ENCODE results near the gene MLANA.

Gene MLANA, protein sequence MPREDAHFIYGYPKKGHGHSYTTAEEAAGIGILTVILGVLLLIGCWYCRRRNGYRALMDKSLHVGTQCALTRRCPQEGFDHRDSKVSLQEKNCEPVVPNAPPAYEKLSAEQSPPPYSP

DNA sequence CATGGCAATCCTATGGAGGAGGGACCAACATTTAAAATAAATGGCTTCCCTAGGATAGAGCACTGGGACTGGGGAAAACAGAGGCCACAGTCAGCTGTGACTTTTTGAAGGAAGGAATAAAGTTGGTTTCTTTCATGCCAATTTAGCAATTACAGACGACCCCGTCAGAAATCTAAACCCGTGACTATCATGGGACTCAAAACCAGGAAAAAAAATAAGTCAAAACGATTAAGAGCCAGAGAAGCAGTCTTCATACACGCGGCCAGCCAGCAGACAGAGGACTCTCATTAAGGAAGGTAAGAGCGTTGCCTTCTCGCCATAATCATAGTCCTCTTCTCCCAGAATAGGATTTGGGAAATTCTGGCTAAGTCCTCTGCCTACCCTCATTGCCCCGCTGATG is at the start of gene MLANA:
TSS of gene MLANA (plus strand) at position 249 of the 400 bp plus-strand sequence. CDS start 1,586 bp downstream, outside the sequence.
- no peak for DNase-seq

DNA sequence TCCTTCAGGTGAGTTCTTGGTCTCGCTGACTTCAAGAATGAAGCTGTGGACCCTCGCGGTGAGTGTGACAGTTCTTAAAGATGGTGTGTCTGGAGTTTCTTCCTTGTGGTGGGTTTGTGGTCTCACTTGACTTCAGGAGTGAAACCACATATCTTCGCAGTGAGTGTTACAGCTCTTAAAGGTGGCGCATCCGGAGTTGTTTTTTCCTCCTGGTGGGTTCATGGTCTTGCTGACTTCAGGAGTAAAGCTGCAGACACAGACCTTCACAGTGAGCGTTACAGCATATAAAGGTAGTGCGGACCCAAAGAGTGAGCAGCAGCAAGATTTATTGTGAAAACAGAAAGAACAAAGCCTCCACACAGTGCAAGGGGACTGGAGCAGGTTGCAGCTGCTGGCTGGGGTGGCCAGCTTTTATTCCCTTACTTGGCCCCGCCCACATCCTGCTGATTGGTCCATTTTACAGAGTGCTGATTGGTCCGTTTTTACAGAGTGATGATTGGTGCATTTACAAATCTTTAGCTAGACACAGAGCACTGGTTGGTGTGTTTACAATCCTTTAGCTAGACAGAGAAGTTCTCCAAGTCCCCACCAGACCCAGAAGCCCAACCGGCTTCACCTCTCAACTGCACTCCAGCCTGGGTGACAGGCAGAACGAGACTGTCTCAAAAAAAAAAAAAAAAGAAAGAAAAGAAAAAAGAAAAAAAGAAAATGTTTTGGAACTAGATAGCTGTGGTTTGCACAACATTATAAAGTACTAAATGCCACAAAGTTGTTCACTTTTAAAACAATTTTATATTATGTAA is 48.7 kb upstream of the MLANA start:
- peak; percentile 64 for DNase-seq

DNA sequence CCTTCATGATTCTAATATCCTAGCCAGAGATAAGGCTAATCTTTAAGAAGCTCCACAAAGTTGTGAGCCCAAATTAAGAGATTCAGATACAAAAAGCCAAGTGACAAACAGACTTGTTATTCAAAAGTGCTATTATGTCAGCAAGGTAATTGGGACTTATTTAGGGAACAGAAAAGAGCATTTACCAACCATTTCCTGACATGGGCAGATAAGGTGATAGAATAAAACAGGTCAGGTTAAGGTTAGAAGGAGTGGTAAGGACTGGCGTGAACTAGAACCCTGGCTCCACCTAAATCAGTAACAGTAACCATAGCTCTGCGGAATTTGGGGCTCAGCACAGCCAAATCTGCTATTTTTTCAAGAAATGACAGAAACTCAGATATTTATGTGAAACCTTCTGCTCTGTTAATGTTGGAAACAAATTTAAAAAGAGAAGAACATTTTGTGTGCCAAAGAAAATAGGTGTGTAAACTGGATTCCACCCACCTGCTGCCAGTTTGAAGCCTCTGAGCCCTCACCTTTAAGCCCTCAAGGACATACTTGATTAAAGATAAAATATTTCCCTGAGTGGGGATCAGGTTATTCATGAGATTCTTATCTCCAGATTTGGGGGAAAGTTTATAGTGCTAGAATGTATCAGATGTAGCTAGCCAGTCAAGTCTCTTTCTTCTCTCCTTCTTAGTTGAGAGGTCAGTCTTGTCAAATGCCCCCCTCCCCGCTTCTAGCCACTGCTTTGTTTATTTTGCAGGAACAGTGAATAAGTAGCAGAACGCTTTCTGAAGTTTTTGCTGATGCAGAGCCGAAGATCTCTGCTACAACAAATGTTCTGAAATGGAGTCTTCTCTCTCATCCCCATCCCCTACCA is 47.5 kb upstream of the MLANA start:
- no peak for DNase-seq

DNA sequence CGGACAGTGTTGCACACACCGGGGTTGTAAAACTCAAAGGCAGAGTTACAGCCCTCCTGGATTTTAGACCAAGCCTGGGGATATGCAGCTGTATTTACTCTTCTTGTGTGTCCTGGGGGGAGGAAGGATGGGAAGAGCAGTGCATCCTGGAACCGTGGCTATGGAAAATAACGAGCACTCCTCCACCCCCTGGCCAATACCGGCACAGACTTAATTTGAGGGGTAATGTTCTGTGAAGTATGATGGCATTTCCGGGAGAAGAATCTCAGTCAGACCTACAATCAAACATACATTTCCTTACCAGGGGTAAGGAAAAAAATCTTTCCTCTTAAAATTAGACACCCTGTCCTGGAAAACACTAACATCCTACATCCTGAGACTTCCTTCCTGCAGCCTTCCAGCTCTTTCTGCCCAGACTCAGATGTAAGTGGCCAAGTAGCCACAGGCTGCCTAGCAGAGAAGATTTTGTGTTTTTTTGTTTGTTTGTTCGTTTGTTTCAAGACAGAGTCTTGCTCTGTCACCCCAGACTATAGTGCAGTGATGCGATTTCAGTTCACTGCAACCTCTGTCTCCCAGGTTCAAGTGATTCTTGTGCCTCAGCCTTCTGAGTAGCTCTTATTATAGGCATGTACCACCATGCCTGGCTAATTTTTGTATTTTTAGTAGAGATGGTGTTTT is 46.8 kb upstream of the MLANA start:
- DNase-seq: no peak

DNA sequence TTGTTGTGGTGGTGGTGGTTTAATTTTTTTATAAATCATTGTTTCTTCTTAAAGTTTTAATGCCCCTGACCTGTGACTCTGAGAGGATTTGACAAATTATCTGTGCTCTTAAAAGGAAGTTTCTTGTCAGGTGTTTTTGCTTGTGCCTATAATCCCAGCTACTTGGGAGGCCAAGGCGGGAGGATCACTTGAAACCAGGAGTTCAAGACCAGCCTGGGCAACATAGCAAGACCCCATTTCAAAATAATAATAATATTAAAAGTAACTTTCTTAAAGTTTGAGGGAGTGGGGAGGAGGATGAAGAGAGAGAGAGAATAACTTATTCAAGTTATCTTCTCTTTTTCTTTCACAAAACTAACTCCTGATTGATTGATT is 45.5 kb upstream of the MLANA start:
- no peak for DNase-seq

DNA sequence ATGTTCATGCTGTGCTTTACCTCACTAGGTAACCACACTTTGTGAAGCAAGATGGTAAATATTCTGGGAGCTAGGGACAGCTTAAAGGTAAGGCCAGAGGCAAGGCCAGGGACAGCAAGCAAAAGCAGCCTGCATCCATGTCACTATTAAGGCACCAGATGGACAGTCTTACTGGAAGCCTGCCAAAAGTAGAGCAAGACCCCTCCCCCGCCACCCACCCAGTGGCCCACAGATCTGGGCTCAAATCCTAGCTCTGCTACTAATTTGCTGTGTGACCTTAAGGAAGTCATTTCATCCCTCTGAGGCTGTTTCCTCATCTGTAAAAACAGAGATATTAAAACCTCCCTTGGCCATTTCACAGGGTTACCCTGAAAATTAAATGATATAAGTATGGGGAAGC is 44.6 kb upstream of the MLANA start:
- no peak for DNase-seq

DNA sequence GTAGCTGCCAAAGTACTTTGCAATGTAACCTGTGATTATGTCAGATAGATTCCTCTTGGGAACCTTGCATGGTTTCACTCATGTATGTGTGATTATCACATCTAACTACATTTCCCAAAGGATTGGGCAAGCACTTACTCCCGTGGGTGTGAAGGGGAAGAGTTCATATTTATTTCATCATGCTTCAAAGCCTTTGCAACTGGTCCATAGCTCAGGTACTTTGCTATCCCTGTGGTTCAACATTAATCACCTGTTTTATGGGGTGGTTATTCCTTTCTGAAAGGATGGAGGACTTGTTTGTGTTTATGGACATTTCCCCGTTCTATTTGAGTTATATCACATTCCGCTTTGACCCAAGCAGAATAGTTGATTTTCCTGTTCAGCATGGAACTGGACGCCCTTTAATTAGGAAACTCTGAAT is 44.2 kb upstream of the MLANA start:
- DNase-seq: no peak

DNA sequence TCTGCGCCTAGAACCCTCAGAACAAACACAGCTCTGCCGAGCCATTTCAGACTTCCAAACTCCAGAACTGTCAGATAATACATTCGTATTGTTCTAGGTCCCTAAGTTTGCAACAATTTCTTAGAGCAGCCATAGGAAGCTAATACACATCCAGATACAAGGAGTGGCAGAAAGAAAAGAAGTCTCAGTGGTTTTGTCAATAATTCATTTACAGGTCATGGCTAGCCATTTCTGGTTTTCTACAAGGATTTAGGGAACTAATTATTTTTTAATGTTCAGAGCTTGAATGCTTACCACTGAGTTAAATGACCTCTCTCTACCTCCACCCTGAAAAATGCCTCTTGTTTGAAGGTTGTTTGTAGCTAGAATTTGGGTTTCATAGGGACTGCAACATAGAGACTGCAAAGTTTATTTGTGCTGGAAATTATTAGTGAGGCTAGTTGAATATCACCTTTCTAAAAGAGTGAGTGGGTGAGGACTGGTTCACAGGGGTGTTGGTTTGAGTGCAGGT is 42.3 kb upstream of the MLANA start:
- no peak for DNase-seq

DNA sequence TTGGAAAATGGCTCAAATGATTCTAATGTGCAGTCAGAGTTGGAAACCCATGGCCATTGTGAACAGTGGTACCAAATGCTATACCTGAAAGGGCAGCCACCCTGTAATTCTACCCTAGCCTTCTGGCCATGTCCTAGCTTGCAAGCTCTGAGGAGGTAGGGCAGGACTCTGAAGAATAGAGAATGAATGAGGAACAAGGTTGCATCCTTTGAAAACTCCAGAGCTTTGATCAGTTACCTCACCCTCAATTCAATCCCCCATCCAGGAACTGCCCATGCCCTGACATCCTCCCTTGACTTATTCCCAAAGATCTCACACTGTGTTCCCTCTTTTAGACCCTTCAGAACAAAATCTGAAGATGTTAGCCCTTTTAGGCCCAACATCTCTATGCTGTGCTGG is 40.0 kb upstream of the MLANA start:
- DNase-seq: no peak

DNA sequence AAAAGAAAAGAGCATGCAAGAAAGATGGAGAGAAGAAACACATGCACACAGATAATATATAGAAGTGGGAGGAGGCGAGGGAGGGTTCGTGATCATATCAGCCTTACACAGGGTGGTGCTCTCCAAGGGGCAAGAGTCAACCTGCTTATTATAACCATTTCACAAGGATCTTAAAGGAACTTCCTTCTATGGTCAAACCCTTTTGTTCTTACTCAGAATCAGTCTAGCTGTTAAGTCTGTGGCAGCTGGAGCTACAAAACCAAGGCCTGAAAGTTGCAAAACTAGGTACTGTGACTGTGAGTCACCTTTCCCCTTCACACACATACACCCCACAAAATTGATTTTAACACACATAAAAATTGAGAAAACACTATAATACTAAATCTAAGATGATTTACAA is 39.2 kb upstream of the MLANA start:
- peak; percentile 60 for DNase-seq

DNA sequence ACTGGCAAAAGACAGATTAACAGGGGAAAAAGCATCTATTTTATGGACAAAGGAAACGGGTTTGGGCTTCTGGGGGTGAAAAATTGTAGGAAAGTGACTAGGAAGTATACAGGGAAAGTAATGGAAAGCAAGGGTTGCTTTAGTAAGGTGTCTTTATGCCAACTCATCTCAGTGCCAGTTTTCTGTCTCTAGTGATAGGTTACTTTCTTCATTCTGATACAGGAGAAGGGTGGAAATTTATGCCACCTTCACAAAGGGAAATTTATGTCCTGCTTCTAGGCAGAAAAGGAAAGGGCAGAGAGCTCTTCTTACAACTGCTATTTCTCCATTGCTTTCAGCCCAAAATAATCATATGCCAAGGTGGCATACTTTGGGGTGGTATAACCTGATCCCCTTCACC is 37.7 kb upstream of the MLANA start:
- DNase-seq: no peak

DNA sequence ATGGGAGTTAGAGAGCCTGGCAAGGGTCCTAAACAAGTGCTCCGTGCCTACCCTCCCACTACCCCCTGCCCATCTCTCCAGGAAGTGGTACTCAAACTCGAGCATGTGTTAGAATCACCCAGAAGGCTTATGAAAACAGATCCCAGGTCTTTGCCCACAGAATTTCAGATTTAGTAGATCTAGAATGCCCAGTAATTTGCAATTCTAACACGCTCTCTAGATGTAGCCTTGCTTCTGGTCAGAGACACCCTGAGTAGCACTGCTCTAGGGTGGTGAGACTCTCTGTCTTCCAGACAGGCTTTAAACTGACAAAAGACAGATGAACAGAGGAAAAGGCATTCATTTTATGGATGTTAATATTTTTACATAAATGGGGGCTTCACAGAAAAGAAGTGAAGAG is 37.1 kb upstream of the MLANA start:
- DNase-seq: no peak

DNA sequence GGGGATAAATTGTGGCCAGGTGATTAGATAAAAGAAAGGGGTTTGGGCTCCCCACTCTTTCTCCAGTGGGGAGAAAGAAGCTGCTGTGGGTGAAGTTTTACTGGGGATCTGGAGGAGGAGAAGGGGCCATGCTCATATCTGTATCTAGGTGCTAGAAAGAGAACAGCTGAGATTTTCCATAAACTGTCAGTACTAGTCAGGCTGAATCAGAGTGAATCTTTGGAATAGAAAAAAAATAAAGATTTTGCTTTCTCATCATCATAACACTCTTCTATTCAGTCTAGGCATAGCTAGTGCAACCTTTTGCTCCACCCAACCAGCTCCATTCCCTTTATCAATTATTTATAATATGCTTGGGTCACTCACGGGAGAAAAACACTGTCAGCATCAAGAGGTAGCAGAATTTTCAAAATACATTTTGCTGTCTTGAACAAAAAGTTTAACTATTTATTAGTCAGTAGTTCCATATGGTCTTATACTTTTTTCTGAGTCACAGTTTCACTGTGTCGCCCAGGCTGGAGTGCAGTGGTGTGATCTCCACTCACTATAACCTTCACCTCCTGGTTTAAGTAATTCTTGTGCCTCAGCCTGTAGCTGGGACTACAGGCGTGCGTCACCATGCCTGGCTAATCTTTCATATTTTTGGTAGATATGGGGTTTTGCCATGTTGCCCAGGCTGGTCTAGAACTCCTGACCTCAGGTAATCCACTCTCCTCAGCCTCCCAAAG is 36.5 kb upstream of the MLANA start:
- peak; percentile 47 for DNase-seq

DNA sequence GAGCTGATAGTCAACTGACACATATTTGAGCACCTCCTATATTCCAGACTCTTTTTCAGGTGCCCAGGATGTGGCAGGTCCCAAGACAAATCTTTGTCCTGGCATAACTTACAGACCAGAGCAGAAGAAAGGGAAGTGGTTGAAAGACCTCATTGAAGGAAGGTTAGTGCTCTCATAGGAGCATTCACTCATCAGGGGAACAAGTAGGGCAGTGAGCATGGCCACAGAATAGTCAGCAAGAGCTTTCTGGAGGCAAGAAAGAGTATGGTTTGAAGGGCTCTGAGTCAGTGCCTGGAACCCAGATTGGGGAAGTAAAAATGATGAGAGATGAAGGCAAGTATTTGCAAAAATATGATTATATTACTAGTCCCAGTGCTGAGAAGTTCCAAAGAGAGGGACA is 32.8 kb upstream of the MLANA start:
- DNase-seq: no peak

DNA sequence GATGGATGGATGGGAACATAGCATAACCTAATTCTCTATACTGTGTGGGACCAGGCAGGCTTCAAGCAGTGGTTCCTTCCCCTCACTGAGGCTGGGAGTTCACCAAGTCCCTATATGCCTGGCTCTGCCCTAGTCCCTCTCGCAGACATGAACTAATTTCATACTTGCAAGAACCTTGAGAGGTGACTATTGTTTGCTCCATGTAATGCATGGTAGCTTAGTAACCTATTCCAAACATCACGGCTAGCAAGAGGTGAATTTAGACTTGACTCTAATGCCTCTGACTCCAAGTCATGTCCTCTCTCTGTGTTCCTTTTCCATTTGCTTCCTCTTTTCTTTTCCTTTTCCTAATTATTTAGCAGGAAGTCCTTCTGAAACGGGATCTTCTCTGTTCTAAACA is 31.9 kb upstream of the MLANA start:
- no peak for DNase-seq

DNA sequence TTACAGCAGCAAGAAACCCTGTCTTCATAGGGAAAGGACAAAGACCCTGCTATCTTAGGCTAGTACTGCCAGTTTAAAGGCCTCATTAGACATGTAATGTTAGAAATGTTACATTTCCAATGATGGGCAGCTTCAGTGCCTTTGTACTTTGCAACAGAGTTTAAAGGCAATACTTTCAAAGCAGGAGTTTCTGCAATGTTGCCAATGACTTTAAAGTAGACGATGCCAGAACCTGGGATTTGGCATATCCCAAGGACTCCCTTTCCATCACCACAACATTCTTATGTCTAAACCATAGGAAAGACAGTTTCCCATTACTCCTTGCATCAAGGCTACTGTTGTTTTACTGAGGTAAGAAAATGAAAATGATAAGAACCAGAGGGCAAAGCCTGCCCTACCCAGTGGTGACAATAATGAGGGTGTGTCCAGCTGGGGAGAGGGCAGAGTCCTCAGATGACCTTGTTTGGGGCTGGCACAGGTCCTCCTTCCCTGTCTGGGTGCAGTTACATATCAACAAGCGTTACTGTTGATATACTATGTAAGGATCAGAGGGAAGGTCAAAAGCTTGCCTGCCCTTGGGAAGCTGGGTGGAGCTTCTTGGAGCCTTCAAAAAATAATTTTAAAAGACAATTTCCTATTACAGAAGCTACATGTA is 27.5 kb upstream of the MLANA start:
- DNase-seq: no peak

DNA sequence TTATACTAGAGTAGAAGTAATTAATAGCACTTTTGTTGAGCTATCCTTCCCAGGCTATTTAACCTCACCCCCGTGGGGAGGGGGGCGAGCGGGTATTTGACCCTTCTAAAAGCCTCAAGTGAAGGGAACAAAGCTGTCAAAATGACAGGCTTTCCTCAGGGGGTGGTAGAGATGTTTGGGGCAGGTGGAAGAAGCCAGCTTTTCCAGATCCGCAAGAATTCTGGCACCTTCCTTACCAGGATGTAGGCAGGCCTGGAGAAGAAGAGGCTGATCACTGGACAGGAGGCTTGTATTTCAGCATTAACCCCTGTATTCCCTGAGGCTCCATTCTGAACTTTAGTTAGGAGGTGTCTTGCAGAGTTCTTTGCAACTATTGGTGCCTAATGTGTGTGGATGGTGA is 26.2 kb upstream of the MLANA start:
- DNase-seq: no peak

DNA sequence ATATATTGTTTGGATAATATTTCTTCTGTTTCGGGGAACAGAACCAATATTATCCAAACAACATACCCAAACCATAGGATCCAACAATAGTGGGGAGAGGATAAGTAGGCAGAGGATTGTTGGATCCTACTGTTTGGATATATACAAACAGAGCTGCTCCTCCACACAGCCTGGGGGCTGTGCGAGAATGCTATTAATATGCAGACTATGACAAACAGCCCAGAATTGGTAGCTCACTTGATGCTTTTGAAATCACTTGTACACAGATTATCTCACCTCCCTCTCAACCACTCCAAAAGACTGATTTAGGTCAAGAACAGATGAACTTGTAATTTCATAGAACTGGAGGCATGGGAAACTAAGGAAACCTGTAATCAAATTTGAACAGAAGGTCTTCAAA is 24.4 kb upstream of the MLANA start:
- no peak for DNase-seq

DNA sequence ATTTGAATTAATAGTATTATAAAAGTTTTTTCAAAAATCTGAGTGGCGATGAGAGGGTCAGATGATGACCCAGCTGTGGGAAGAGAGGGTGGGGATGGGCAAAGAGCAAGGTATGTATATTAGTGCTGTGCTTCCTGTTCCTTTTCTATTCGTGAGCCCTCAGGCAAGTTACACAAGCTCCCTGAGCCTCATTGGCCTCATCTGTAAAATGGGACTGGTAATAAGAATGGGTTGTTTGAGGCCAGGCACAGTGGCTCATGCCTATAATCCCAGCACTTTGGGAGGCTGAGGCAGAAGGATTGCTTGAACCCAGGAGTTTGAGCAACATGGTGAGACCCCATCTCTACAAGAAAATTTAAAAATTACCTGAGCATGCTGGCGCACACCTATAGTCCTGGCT is 24.0 kb upstream of the MLANA start:
- DNase-seq: no peak

DNA sequence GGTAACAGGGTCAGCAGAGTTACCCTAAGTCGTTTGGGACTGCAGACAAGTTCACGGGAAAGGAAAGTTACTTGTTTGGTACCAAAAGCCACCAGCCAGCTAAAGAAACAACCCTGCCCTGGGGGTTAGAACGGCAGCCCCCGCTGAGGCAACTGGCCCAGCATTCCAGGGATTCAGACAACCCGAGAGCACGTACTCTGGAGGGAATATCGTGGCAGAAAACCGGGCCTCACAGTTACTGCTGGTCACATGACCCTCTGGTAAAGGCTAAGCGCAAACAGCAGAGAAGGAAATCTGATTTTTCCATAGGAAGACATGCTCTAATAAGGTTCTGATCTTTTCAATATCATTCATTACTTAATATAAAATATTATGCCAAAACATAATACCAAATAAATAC is 22.5 kb upstream of the MLANA start:
- DNase-seq: no peak

DNA sequence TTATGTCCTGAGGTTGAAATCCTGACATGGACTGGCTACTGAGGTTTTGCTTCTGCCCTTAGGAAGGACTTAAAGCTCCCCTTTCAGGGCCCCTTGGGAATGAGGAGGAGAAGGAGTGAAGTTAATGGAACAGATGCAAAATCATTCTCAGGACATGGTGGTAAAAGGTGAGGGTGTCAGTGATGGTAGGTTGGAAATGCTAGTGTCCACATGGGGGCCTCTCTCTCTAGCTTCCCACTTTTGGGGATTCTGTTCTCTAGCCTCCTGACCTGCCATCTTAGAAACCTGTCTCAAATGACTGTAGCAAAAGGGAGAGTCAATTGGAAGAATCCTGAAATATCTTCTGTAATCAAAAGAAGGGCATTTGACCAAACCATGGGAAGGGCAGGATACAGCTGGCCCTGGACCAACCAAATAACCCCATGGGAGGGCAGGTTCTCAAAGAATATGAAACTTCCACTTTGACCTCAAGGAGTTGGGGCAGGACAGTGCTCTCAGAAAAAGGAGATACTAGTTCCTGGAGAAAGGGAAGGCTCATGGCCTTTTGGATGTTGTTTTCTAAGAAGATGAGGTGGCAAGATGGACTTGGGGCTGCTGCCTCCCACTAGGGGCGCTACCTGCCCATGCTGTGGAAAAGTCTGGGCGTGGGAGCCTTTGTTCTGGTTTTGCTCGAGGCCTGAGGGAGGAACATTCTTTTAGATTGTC is 21.2 kb upstream of the MLANA start:
- DNase-seq: peak; percentile 48

DNA sequence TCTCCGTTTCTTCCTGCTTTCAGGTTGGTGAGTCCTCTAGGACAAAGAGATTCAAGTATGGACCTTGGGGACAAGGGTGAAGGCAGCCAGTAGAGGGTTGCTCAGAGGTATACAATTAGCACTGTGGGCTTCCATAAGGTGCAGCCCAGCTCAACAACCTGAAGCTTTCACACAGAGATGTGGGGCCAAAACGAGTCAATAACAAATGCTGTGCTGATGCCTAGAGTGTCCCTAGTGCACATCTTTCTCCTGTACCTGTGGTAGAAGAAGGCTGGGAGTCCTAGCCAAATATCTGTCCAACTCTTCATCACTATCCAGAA is 20.7 kb upstream of the MLANA start:
- no peak for DNase-seq
